Epithelial cell of prostate (primary cell): ENCODE results near the gene LDLRAD2.
"Not testable (repeated sequence)": the region's sequence is repeated elsewhere in the genome, so short reads cannot be mapped to it uniquely, and the experiment has no call there.

Experiments used
- DNase-seq: peaks from one replicate; pipeline ENCODE4 v3.0.0-alpha.2; 2011; ENCODE audit warnings: low read depth, low spot score
- H3K27ac ChIP-seq: fragments of 450-650 bp; 2 replicates; pipeline ENCODE4 v1.5.1; 2017; ENCODE audit warnings: mild to moderate bottlenecking

The LDLRAD2 gene

GRCh38 chr1:21822349-21822748 is 10.3 kb downstream of the LDLRAD2 start:
- no peak overlapping the region for H3K27ac ChIP-seq
- DNase-seq: no peak

- DNase-seq: no peak
- H3K27ac ChIP-seq: no peak overlapping the region
Measured at GRCh38 chr1:21823206-21823979, 11.3 kb downstream of the LDLRAD2 start.

- H3K27ac ChIP-seq: no peak overlapping the region
- DNase-seq: no peak
Measured at GRCh38 chr1:21823980-21824702, 12.1 kb downstream of the LDLRAD2 start.

GRCh38 chr1:21824926-21825325 is 12.9 kb downstream of the LDLRAD2 start:
- no peak for DNase-seq
- no peak overlapping the region for H3K27ac ChIP-seq

GRCh38 chr1:21825393-21825792 is 13.3 kb downstream of the LDLRAD2 start:
- H3K27ac ChIP-seq: no peak overlapping the region
- no peak for DNase-seq

GRCh38 chr1:21826694-21827093 is 14.6 kb downstream of the LDLRAD2 start:
- not testable (repeated sequence) for DNase-seq, H3K27ac ChIP-seq

GRCh38 chr1:21827141-21827679 is 15.1 kb downstream of the LDLRAD2 start:
- no peak overlapping the region for H3K27ac ChIP-seq
- no peak for DNase-seq

DNA sequence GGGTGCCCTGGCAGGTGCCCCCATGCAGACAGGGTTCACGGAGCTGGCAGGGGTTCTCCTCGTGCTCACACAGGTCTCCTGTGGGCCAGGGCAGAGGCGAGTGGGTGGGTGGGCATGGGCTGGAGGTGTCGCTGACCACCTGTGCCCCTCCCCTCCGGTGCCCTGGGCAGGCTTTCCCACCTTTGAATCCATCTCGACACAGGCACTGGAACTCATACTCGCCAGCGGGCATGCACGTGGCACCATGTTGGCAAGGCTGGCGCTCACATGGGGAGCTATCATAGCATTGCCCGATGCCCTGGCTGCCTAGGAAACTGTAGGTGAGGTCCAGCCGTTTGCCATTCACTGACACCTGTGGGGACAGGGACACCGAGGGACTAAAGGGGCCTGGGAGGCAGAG is 16.0 kb downstream of the LDLRAD2 start:
- no peak for DNase-seq
- H3K27ac ChIP-seq: no peak overlapping the region

GRCh38 chr1:21828506-21829210 is 16.6 kb downstream of the LDLRAD2 start:
- DNase-seq: no peak

GRCh38 chr1:21829294-21829693 is 17.2 kb downstream of the LDLRAD2 start:
- H3K27ac ChIP-seq: no peak overlapping the region
- DNase-seq: no peak

More at GRCh38 chr1:21828506-21829210, 16.6 kb downstream of the LDLRAD2 start:
- H3K27ac ChIP-seq: no peak overlapping the region

GRCh38 chr1:21830792-21831453 is 18.9 kb downstream of the LDLRAD2 start:
- DNase-seq: no peak
- no peak overlapping the region for H3K27ac ChIP-seq

DNA sequence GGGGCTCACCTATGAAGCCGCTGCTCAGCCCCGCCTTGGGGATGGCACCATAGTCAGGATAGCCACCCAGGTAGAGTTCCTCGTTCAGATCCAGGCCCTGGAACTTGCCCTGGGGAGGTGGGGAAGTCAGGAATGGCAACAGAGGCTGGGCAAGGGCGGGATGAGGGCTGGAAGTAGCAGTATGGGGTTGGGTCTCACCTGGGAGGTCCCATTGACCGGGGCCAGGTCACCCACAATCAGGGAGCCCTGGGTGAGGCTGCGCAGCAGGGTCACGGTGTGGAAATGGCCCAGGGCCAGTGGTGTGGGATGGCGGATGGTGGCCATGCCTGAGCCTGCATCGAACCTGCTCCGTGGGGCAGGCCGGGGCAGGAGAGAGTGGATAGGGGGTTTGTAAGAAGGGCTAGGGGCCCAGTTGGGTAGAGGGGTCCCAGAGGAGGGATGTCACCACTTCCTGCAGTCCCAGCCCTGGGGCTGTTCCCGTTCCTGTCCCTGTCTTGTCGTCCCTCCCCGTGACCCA is 19.4 kb downstream of the LDLRAD2 start:
- DNase-seq: no peak
- H3K27ac ChIP-seq: no peak overlapping the region

DNA sequence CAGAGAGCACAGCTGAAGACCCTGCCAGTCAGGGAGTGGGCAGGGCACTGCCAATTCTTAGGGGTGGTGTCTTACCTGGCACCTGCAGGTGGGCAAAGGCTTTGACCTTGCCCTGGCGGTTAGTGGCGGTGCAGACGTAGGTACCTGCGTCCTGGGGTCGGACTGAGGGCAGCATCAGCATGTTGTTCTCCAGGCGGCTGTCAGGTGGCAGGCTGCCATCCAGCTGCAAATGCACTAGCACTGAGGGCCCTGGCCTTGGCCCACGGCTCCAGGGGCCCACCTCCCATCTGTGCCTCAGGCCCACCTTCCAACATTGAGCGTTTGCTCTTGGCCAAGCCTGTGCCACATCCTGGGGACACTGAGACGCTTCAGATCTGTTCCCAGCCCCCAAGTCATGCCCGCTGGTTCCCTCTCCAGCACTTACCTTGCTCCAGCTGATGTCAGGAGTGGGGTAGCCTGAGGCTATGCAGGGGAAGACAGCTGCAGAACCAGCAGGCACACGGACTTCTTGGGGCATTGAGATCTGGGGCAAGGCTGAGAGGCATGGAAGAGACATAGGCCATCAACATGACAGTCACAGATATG is 21.4 kb downstream of the LDLRAD2 start:
- no peak for DNase-seq
- no peak overlapping the region for H3K27ac ChIP-seq

DNA sequence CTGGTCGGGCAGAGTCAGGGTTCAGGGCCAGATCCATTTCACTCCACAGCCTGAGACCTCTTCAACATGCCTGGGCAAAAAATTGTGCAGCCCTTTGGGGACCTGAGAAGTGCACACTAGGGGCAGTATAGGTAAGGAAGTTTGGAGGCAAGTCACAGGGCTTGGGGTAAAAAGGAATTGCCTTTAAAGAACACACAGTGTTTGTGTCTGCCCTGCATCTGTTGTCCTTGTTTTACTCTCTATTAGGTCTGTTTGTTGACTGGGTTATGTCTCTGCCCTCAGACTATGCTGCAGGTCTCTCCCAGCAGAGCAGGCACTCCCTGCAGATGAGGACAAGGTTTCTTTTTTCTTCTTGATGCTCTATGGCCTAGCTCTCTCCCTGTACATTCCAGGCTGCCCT is 22.0 kb downstream of the LDLRAD2 start:
- H3K27ac ChIP-seq: no peak overlapping the region
- no peak for DNase-seq

DNA sequence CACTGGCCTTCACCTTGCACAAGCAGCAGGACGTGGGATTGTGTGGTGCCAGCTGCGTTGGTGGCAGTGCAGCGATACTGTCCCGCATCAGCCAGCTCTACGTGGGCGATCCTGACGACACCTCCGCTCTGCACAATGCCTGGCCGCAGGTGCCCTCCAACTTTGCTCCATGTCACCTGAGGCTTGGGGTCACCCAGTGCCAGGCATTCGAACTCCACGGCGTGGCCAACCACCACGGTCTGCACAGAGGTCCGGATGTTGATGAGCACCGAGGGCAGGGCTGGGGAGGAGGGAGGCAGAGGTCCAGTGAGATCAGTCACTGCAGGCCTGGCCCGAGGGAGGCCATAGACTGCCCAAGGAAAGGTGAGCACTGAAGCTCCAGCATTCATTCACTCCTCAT is 22.6 kb downstream of the LDLRAD2 start:
- DNase-seq: no peak
- no peak overlapping the region for H3K27ac ChIP-seq

GRCh38 chr1:21836010-21836409 is 23.9 kb downstream of the LDLRAD2 start:
- H3K27ac ChIP-seq: no peak overlapping the region
- DNase-seq: no peak

DNA sequence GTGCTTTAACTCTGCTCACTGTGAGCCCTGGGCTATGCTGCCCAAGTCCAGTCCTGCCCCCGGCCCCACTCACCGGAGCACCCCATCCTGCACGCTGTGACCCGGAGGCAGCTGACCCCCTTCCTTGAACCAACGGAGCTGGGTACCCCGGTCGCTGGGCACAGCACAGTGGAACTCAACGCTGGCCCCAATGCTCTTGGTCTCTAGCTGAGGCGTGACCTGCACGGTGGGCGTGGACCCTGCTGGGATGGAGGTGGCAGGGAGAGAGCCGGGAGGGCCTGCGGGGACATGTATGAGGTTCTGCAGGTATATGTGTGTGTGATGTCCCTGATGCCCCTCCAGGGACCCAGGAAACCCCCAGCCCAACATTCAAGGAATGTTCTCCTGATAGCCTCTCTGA is 24.7 kb downstream of the LDLRAD2 start:
- H3K27ac ChIP-seq: no peak overlapping the region
- no peak for DNase-seq

GRCh38 chr1:21837476-21837875 is 25.4 kb downstream of the LDLRAD2 start:
- H3K27ac ChIP-seq: no peak overlapping the region
- no peak for DNase-seq

DNA sequence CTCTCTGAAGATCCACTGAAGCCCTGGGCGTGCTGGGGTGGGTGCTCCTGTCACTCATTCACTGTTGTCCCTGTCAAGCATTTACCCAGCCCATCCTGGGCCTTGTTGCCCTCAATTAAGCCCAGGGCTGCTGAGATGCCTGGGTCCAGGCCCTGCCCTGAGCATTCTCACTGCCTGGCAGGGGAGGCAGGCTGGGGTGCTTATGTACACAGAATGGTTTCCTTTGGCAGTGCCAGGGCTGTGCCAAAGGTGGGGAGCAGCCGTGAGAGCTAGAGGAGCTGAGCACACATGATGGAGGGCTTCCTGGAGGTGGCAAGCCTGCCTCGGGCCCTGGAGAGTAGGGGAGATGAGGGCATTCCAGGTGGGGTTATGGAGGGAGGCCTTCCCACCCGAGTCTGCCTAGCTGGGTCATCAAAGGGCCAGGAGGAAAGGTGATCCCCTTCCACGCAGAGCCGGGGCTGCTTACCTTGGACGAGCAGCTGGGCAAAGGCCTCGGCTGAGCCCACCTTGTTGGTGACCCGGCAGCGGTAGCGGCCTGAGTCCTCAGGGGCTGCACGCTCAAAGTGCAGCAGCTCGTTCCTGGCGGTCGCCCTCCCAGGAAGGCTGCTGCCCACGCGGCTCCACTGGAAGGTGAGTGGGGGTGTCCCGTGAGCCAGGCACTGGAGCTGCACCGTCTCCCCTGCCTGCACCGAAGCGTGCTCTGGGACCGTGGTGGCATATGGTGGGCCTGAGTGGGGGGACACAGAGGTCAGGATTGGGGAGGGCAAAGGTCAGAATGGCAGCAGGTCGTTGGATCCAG is 26.5 kb downstream of the LDLRAD2 start:
- H3K27ac ChIP-seq: no peak overlapping the region
- no peak for DNase-seq
